Spleen (tissue), 11 donors: ENCODE measurements around the gene MFSD12. TPM values are rescaled to one million over a fixed set of nuclear protein-coding genes. Genes with fewer than 3 reads are reported as not detected.

Experiments
- DNase-seq: peaks from one replicate; pipeline ENCODE4 v3.0.0-alpha.2; 2020
- H3K27ac ChIP-seq, 8 donors: fragments of 200-600 bp; sonication (generic) in 7 of 8; 1 replicate in 4 of 8; 2 replicates in 4 of 8; pipeline versions ENCODE4 v1.5.0 to v1.8.0; 2016 to 2021; ENCODE audit warnings: inconsistent platforms in 4 of 8, mild to moderate bottlenecking in 4 of 8, moderate library complexity in 1 of 8
- H3K27me3 ChIP-seq, 7 donors: fragments of 200-600 bp; sonication (generic) in 6 of 7; replicated peaks in 1 of 7; 1 replicate in 4 of 7; 2 replicates in 3 of 7; pipeline versions ENCODE4 v1.5.0 to v1.8.0; 2016 to 2021; ENCODE audit warnings: inconsistent platforms in 3 of 7, mild to moderate bottlenecking in 1 of 7
- H3K36me3 ChIP-seq, 6 donors: fragments of 200-600 bp; sonication (generic) in 5 of 6; 1 replicate in 4 of 6; 2 replicates in 2 of 6; pipeline versions ENCODE4 v1.5.0 to v1.8.0; 2016 to 2021; ENCODE audit warnings: inconsistent platforms in 2 of 6
- H3K4me1 ChIP-seq, 6 donors: fragments of 200-600 bp; sonication (generic) in 5 of 6; 1 replicate in 3 of 6; 2 replicates in 3 of 6; pipeline versions ENCODE4 v1.5.0 to v1.8.0; 2016 to 2021; ENCODE audit warnings: inconsistent platforms in 3 of 6
- H3K4me3 ChIP-seq, 8 donors: fragments of 200-600 bp; sonication (generic) in 7 of 8; 1 replicate in 4 of 8; 2 replicates in 4 of 8; pipeline versions ENCODE4 v1.5.0 to v1.8.0; 2016 to 2021; ENCODE audit warnings: inconsistent platforms in 4 of 8, mild to moderate bottlenecking in 4 of 8, moderate library complexity in 2 of 8
- H3K9me3 ChIP-seq, 8 donors: fragments of 200-600 bp; sonication (generic) in 7 of 8; 1 replicate in 4 of 8; 2 replicates in 4 of 8; pipeline versions ENCODE4 v1.5.0 to v1.8.0; 2016 to 2021; ENCODE audit warnings: inconsistent platforms in 4 of 8
- CTCF ChIP-seq, 11 experiments: fragments of 200-600 bp in 7 of 11; fragments of 450-650 bp in 4 of 11; sonication (generic) in 4 of 11; IDR thresholded peaks in 8 of 11; conservative IDR thresholded peaks in 3 of 11; 1 replicate in 7 of 11; 2 replicates in 4 of 11; pipeline versions ENCODE4 v1.4.0 to v1.8.0; 2016 to 2021; ENCODE audit warnings: antibody characterized with exemption in 11 of 11, inconsistent platforms in 4 of 11, mild to moderate bottlenecking in 1 of 11
- POLR2A ChIP-seq, 3 donors: fragments of 450-650 bp; IDR thresholded peaks; one replicate each; pipeline ENCODE4 v1.5.1; 2017; ENCODE audit warnings: antibody characterized with exemption in 3 of 3, mild to moderate bottlenecking in 1 of 3
- POLR2AphosphoS5 ChIP-seq, 3 donors: sonication (generic); formaldehyde crosslinking; IDR thresholded peaks; one replicate each; pipeline ENCODE4 v1.5.1; 2017; ENCODE audit warnings: antibody characterized with exemption in 3 of 3
- WGBS, 5 donors: extraction: QIAGEN DNeasy Blood & Tissue Kit in 3 of 5; methylation state at CpG; one replicate each; pipeline versions ENCODE4 v1.1.5 to v1.1.7; 2013 to 2018; 5-methylcytosine and 5-hydroxymethylcytosine counted together
- intact Hi-C: fragments of 100-400 bp; cut with DNase I; formaldehyde crosslinking; loops from one replicate; pipeline ENCODE4 v1.15.0; 2023; ENCODE audit warnings: low total_unique reads
- polyA plus RNA-seq, 3 donors: library from polyadenylated mRNA; stranded (reverse); fragments of 200-250 nt; gene quantifications; one replicate each; pipeline ENCODE4 v1.2.1, GENCODE V29; 2013
- total RNA-seq, 7 donors: library from RNA; depleted of rRNA in 3 of 7; stranded (reverse); fragments of >200 nt in 3 of 7; fragmentation: NEBNext Ultra II Directional in 4 of 7; extraction: Animal tissue kit (Norgen Biotek cat#: 25700) in 4 of 7; gene quantifications; one replicate each; pipeline versions ENCODE4 v1.1.0 to v1.2.1, GENCODE V29; 2016 to 2021
- donor health status: healthy with polysubstance abuse.
- donor health status: DM: no; HTN: no; CAD: no; lungs with moderate emphysema.
- donor health status: DM: no; HTN: no; CAD: no.
- donor health status: Bipolar disorder and iron deficiency.
- donor health status: healthy.
- donor health status: DM: no; HTN: no; CAD: no.
- donor health status: DM: yes; HTN: yes; CAD: no.

MFSD12 gene
- total and polyA plus RNA-seq, 10 donors, result 31.0 to 131 (median 85.1) TPM

- Histone ChIP-seq H3K27ac (no peak overlapping the region), H3K4me1 (peaks cover 0 to 18% (median 0%) of the 10 kb centered on the region in 6 donors), H3K4me3 (no peak overlapping the region), H3K9me3 (no peaks in the 10 kb centered on the region), H3K27me3 (no peaks in the 10 kb centered on the region), H3K36me3 (peaks cover 10 to 92% (median 64%) of the 10 kb centered on the region in 6 donors)
- intact Hi-C loops, result no loop called here
- TF ChIP-seq POLR2A (IDR thresholded peaks at IDR 0.05) (no peak), CTCF (IDR thresholded peaks at IDR 0.05 in 8 of 11, conservative IDR thresholded peaks at IDR 0.05 in 3 of 11) (no peak), POLR2AphosphoS5 (IDR thresholded peaks at IDR 0.05) (peak in 1 of 3 donors; percentile 21)
- 90 to 93% (median 92%) methylated on average over 24 to 33 of the region's 33 CpGs for WGBS, 5 donors
- DNase-seq, result no peak
These were observed 33.1 kb downstream of the MFSD12 start for GRCh38 chr19:3524078-3524842.

DNA sequence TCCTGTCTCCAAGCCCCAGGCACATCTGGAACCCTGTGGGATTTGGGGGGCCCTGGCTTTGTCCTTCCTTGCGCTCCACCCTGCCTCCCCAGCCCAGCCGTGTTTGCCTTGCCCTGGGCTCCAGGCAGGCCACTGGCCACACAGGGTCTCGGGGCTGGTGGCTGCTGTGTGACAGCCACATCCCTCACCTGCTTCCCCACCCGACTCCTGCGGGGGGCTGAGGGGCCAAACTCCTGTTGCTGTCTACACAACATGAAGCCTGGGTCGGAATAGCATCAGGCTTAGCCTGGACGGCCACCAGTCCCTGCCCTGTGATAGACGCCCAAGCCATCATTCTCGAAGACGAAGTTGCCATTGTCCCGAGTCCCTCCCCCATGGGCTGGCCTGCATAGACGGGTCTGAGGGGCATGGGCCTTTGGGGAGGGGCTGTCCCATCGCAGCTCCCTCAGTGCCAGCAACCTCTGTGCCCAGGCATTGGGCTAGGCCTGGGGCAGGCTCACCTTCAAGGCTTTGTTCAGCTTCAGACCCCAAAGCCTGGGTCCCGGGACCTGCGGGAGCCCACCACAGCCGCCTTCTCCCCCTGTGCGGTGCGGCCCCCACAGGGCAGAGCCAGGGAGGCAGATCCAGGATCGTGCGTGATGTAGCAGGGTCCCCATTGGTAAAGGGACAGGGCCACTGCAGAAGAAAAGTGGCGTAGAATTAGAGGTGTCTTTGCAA lies 33.9 kb downstream of the MFSD12 start:
- Histone ChIP-seq H3K4me1 (peaks cover 0 to 25% (median 0%) of the 10 kb centered on the region in 6 donors), H3K27ac (no peak overlapping the region), H3K27me3 (no peaks in the 10 kb centered on the region), H3K9me3 (no peaks in the 10 kb centered on the region), H3K36me3 (peaks cover 10 to 100% (median 65%) of the 10 kb centered on the region in 6 donors), H3K4me3 (no peak overlapping the region)
- WGBS, 5 donors, result 87 to 96% (median 90%) methylated on average over 18 to 21 of the region's 21 CpGs
- TF ChIP-seq POLR2AphosphoS5 (IDR thresholded peaks at IDR 0.05) (no peak), CTCF (IDR thresholded peaks at IDR 0.05 in 8 of 11, conservative IDR thresholded peaks at IDR 0.05 in 3 of 11) (no peak), POLR2A (IDR thresholded peaks at IDR 0.05) (no peak)
- DNase-seq, result no peak
- intact Hi-C loops, result no loop called here

- Histone ChIP-seq H3K27ac (no peak overlapping the region), H3K4me3 (no peak overlapping the region), H3K27me3 (no peaks in the 10 kb centered on the region), H3K4me1 (peaks cover 0 to 33% (median 3%) of the 10 kb centered on the region in 6 donors), H3K9me3 (no peaks in the 10 kb centered on the region), H3K36me3 (peaks cover 10 to 93% (median 59%) of the 10 kb centered on the region in 6 donors)
- intact Hi-C loops, result no loop called here
- no peak for DNase-seq
- 94 to 97% (median 94%) methylated on average over 12 to 40 of the region's 40 CpGs for WGBS, 5 donors
- TF ChIP-seq POLR2AphosphoS5 (IDR thresholded peaks at IDR 0.05) (peak in 1 of 3 donors; percentile 20), CTCF (IDR thresholded peaks at IDR 0.05 in 8 of 11, conservative IDR thresholded peaks at IDR 0.05 in 3 of 11) (no peak), POLR2A (IDR thresholded peaks at IDR 0.05) (no peak)
These were observed 34.7 kb downstream of the MFSD12 start for GRCh38 chr19:3522421-3523360.
